Heart left ventricle (tissue), 16 donors: Measurements from ENCODE around the gene SETD2. TPM values are rescaled to one million over a fixed set of nuclear protein-coding genes. Genes with fewer than 3 reads are reported as not detected.

Experiments
- ATAC-seq, 4 donors: fragments of 200-7000 bp; cut with Tn5 transposase; one replicate each; pipeline ENCODE4 v1.9.1; 2020 to 2022; ENCODE audit warnings: moderate library complexity in 4 of 4, mild to moderate bottlenecking in 3 of 4, moderate number of reproducible peaks in 1 of 4
- DNase-seq, 5 donors: peaks; one replicate each; pipeline ENCODE4 v3.0.0-alpha.2; 2020
- H3K27ac ChIP-seq, 12 donors: fragments of 200-600 bp; sonication (generic) in 4 of 12; one replicate each; pipeline versions ENCODE4 v1.5.0 to v1.8.0; 2016 to 2022; ENCODE audit warnings: mild to moderate bottlenecking in 2 of 12
- H3K27me3 ChIP-seq, 9 donors: fragments of 200-600 bp; sonication (generic) in 2 of 9; one replicate each; pipeline versions ENCODE4 v1.5.1 to v1.8.0; 2016 to 2022; ENCODE audit warnings: mild to moderate bottlenecking in 3 of 9
- H3K36me3 ChIP-seq, 9 donors: fragments of 200-600 bp; sonication (generic) in 2 of 9; one replicate each; pipeline versions ENCODE4 v1.5.0 to v1.8.0; 2018 to 2022; ENCODE audit warnings: mild to moderate bottlenecking in 2 of 9
- H3K4me1 ChIP-seq, 12 donors: fragments of 200-600 bp; sonication (generic) in 4 of 12; one replicate each; pipeline versions ENCODE4 v1.5.0 to v1.8.0; 2016 to 2022; ENCODE audit warnings: mild to moderate bottlenecking in 3 of 12
- H3K4me3 ChIP-seq, 12 donors: fragments of 200-600 bp; sonication (generic) in 4 of 12; one replicate each; pipeline versions ENCODE4 v1.5.0 to v1.8.0; 2017 to 2022; ENCODE audit warnings: mild to moderate bottlenecking in 9 of 12, moderate library complexity in 4 of 12
- H3K9me3 ChIP-seq, 12 donors: fragments of 200-600 bp; sonication (generic) in 4 of 12; one replicate each; pipeline versions ENCODE4 v1.5.0 to v1.8.0; 2016 to 2022; ENCODE audit warnings: mild to moderate bottlenecking in 1 of 12
- CTCF ChIP-seq, 12 donors: fragments of 200-600 bp; sonication (generic) in 4 of 12; IDR thresholded peaks; one replicate each; pipeline versions ENCODE4 v1.5.0 to v1.8.0; 2018 to 2022; ENCODE audit warnings: antibody characterized with exemption in 12 of 12, mild to moderate bottlenecking in 5 of 12
- POLR2A ChIP-seq, 2 donors: fragments of 450-650 bp; IDR thresholded peaks; one replicate each; pipeline ENCODE4 v1.6.1; 2017; ENCODE audit warnings: antibody characterized with exemption in 2 of 2, mild to moderate bottlenecking in 2 of 2, moderate library complexity in 2 of 2
- WGBS, 4 donors: extraction: QIAGEN DNeasy Blood & Tissue Kit in 2 of 4; methylation state at CpG; one replicate each; pipeline versions ENCODE4 v1.1.5 to v1.1.7; 2013 to 2018; 5-methylcytosine and 5-hydroxymethylcytosine counted together
- intact Hi-C, 10 donors: fragments of 100-400 bp; cut with DNase I; formaldehyde crosslinking; loops; one replicate each; pipeline versions ENCODE4 v1.11.1 to v1.14.2; 2022
- polyA plus RNA-seq, 2 donors: library from polyadenylated mRNA; stranded (reverse); fragments of 200-250 nt; gene quantifications; one replicate each; pipeline ENCODE4 v1.2.3, GENCODE V29; 2013
- total RNA-seq, 9 donors: library from RNA; depleted of rRNA in 2 of 9; stranded (reverse); fragments of >200 nt in 2 of 9; fragmentation: NEBNext Ultra II Directional in 3 of 9; extraction: Animal tissue kit (Norgen Biotek cat#: 25700) in 3 of 9; gene quantifications; one replicate each; pipeline versions ENCODE4 v1.1.0 to v1.2.4, GENCODE V29; 2016 to 2023
- donor health status: ischemic (EF 13 %, LVEDD 7.1; RV severe dilation, severe dysfunction).
- donor health status: healthy with polysubstance abuse.
- donor health status: DM: no; HTN: yes; CAD: no.
- donor health status: DM: no; HTN: no; CAD: no.
- donor health status: ischemic (EF 25% LVEDD 6.9; RV normal size, moderate dysfunction).
- donor health status: ischemic (EF 25% LVEDD 5.7; RV mildly dilated, moderate dysfunction).
- donor health status: healthy.
- donor health status: DM: yes; HTN: yes; CAD: no.
- donor health status: ischemic (EF 35%, LVEDD 5.7; RV mildly dilated, moderate dysfunction).
- donor health status: nonischemic (EF 11% LVEDD 7.7; RV severe dilation, severe dysfunction).
- donor health status: DM: yes; HTN: yes; CAD: no.
- donor health status: PGD.
- donor health status: ischemic (EF 29% LVEDD 5.4; RV normal size, mild dysfunction).
- donor health status: nonischemic (EF 23%, LVEDD 6.1; RV moderate dilation, normal function).

Gene SETD2
- total and polyA plus RNA-seq, 11 donors: 9.0 to 34.1 (median 29.9) TPM

GRCh38 chr3:47005212-47006144, 158.4 kb downstream of the SETD2 start:
- intact Hi-C loops: loop anchor here in 3 of 10 donors (5.0 to 10.0 kb wide), 2 partner anchors 138 to 301 kb away; partner anchors contain the start of gene TMIE (in 2 of the 3)
- peaks cover 0 to 15% (median 7%) of the 10 kb centered on the region in 12 donors for H3K4me1 ChIP-seq
- no peaks in the 10 kb centered on the region for H3K9me3 ChIP-seq
- H3K27me3 ChIP-seq: no peaks in the 10 kb centered on the region
- WGBS, 4 donors: 82 to 84% (median 83%) methylated on average over 18 to 32 of the region's 32 CpGs
- H3K4me3 ChIP-seq: no peak overlapping the region
- DNase-seq: no peak
- no peak for ATAC-seq
- no peak for TF ChIP-seq POLR2A (IDR thresholded peaks at IDR 0.05)
- no peak for TF ChIP-seq CTCF (IDR thresholded peaks at IDR 0.05)
- H3K27ac ChIP-seq: no peak overlapping the region
- peaks cover 0 to 82% (median 38%) of the 10 kb centered on the region in 9 donors for H3K36me3 ChIP-seq

GRCh38 chr3:47004369-47005211, 159.3 kb downstream of the SETD2 start:
- Histone ChIP-seq H3K4me1 (peaks cover 0 to 7% (median 1%) of the 10 kb centered on the region in 12 donors), H3K4me3 (no peak overlapping the region), H3K27me3 (no peaks in the 10 kb centered on the region), H3K36me3 (peaks cover 0 to 90% (median 42%) of the 10 kb centered on the region in 9 donors), H3K9me3 (no peaks in the 10 kb centered on the region), H3K27ac (no peak overlapping the region)
- WGBS, 4 donors: 94 to 96% (median 95%) methylated on average over 13 to 17 of the region's 17 CpGs
- DNase-seq (peak in 1 of 5 donors; percentile 29), ATAC-seq (no peak)
- intact Hi-C loops: loop anchor here in 3 of 10 donors (5.0 to 10.0 kb wide), 2 partner anchors 137 to 300 kb away; partner anchors contain the start of gene TMIE (in 2 of the 3)
- TF ChIP-seq CTCF (IDR thresholded peaks at IDR 0.05) (no peak), POLR2A (IDR thresholded peaks at IDR 0.05) (no peak)

- intact Hi-C loops: loop anchor here in 2 of 10 donors (10.0 kb wide), 1 partner anchor 299 kb away; the partner anchor contains the start of gene TMIE (in 2 of the 2)
- Histone ChIP-seq H3K4me3 (no peak overlapping the region), H3K9me3 (no peaks in the 10 kb centered on the region), H3K36me3 (peaks cover 0 to 97% (median 42%) of the 10 kb centered on the region in 9 donors), H3K27ac (no peak overlapping the region), H3K27me3 (no peaks in the 10 kb centered on the region), H3K4me1 (peaks cover 0 to 2% (median 0%) of the 10 kb centered on the region in 12 donors)
- no peak for TF ChIP-seq CTCF (IDR thresholded peaks at IDR 0.05)
- no peak for TF ChIP-seq POLR2A (IDR thresholded peaks at IDR 0.05)
- no peak for ATAC-seq
- DNase-seq: no peak
- 91 to 96% (median 96%) methylated on average over 26 to 27 of the region's 27 CpGs for WGBS, 4 donors
Observed at GRCh38 chr3:47003461-47004368, 160.2 kb downstream of the SETD2 start.
